Measurements from ENCODE around the gene POLD3. TPM values are rescaled to one million over a fixed set of nuclear protein-coding genes. Genes with fewer than 3 reads are reported as not detected.

Gene POLD3
- total RNA-seq, 1 donor from 2014 or later = 16.7 TPM

- no peak for DNase-seq (ENCODE audit: low read depth)
- peak; percentile 11 for TF ChIP-seq CTCF (conservative IDR thresholded peaks at IDR 0.05; ENCODE audit: low read depth, low read length)
These were observed 80.1 kb downstream of the POLD3 start for GRCh38 chr11:74672332-74672955.

GRCh38 chr11:74672956-74673692 is 80.7 kb downstream of the POLD3 start:
- H3K4me3 ChIP-seq (ENCODE audit: low read depth, low read length) = no peak overlapping the region
- peak; percentile 83 for DNase-seq (ENCODE audit: low read depth)
- TF ChIP-seq CTCF (conservative IDR thresholded peaks at IDR 0.05; ENCODE audit: low read depth, low read length) = no peak

More at GRCh38 chr11:74672332-74672955, 80.1 kb downstream of the POLD3 start:
- no peak overlapping the region for H3K4me3 ChIP-seq (ENCODE audit: low read depth, low read length)

- no peak for DNase-seq (ENCODE audit: low read depth)
- TF ChIP-seq CTCF (conservative IDR thresholded peaks at IDR 0.05; ENCODE audit: low read depth, low read length) = no peak
- H3K4me3 ChIP-seq (ENCODE audit: low read depth, low read length) = no peak overlapping the region
These were observed 81.4 kb downstream of the POLD3 start for GRCh38 chr11:74673693-74674360.

- no peak for TF ChIP-seq CTCF (conservative IDR thresholded peaks at IDR 0.05; ENCODE audit: low read depth, low read length)
- no peak for DNase-seq (ENCODE audit: low read depth)
- H3K4me3 ChIP-seq (ENCODE audit: low read depth, low read length) = no peak overlapping the region
These were observed 83.4 kb downstream of the POLD3 start for GRCh38 chr11:74675761-74676160.

GRCh38 chr11:74676596-74676995 is 84.2 kb downstream of the POLD3 start:
- H3K4me3 ChIP-seq (ENCODE audit: low read depth, low read length) = no peak overlapping the region
- TF ChIP-seq CTCF (conservative IDR thresholded peaks at IDR 0.05; ENCODE audit: low read depth, low read length) = no peak
- DNase-seq (ENCODE audit: low read depth) = no peak

- no peak for TF ChIP-seq CTCF (conservative IDR thresholded peaks at IDR 0.05; ENCODE audit: low read depth, low read length)
- DNase-seq (ENCODE audit: low read depth) = no peak
- no peak overlapping the region for H3K4me3 ChIP-seq (ENCODE audit: low read depth, low read length)
These were observed 84.7 kb downstream of the POLD3 start for GRCh38 chr11:74677131-74677530.
